ENCODE results near the gene TSPAN4. TPM values are rescaled to one million over a fixed set of nuclear protein-coding genes. Genes with fewer than 3 reads are reported as not detected.

The TSPAN4 gene
- total RNA-seq, 1 experiment from 2014 or later = 199 TPM

DNA sequence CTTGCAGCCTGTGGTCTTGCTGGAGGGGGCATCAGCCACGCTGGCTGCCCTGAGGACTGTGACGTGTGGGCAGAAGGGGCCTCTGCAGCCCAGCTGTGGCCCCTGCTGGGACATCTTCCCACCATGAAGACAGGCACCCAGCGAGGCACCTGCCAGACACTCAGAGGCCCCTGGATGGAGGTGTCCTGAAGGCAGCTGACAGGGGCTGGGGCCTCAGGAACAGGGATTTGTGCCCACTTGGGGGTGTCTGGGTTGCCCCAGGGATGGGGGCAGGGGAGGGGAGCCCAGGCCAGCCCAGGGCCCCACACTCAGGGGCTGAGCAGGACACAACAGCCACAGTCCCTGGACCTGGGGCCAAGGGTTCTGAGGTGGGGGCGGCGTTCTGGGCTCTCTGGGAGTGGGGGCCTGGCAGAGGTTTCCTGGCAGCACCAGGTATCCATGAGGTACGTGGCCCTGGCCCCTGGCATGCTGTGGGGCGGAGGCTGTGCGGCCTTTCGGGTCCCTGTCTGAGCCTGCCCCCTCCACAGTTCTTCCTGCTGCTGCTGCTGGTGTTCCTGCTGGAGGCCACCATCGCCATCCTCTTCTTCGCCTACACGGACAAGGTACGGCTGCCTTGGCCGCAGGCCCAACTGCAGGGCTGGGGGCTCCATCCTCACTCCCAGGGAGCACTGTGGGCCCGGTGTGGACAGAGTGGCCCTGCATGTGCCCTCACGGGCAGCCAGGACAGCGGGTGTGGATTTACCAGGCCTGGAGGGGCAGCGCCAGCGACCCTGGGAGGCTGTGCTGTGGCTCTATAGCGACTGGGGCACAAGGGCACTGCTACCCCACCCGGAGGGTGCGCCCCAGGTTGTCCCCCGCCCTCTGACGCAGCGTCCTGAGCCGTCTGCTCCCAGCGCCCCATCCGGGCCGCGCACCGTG, 21.5 kb downstream of the TSPAN4 start:
- DNase-seq (ENCODE audit: low read depth) = no peak

DNA sequence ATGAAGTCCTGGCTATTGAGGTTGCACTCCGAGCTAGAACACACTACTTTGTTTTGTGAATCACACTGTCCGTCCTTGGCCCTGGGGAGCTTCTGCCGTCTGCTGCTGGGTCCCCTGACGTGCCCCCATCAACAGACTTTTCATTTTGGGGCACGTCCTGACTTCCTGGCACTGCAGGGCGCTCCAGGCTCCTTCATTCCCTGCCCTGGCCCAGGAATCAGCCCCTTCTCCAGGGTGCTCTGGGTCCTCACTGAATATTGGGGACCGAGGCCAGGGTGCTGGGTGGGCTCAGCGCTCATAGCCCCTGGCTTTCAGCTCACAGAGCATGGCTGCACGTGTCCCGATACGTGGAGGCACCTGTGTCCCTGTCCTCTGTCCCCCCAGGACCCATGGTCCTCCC, 22.2 kb downstream of the TSPAN4 start:
- DNase-seq (ENCODE audit: low read depth) = no peak

DNA sequence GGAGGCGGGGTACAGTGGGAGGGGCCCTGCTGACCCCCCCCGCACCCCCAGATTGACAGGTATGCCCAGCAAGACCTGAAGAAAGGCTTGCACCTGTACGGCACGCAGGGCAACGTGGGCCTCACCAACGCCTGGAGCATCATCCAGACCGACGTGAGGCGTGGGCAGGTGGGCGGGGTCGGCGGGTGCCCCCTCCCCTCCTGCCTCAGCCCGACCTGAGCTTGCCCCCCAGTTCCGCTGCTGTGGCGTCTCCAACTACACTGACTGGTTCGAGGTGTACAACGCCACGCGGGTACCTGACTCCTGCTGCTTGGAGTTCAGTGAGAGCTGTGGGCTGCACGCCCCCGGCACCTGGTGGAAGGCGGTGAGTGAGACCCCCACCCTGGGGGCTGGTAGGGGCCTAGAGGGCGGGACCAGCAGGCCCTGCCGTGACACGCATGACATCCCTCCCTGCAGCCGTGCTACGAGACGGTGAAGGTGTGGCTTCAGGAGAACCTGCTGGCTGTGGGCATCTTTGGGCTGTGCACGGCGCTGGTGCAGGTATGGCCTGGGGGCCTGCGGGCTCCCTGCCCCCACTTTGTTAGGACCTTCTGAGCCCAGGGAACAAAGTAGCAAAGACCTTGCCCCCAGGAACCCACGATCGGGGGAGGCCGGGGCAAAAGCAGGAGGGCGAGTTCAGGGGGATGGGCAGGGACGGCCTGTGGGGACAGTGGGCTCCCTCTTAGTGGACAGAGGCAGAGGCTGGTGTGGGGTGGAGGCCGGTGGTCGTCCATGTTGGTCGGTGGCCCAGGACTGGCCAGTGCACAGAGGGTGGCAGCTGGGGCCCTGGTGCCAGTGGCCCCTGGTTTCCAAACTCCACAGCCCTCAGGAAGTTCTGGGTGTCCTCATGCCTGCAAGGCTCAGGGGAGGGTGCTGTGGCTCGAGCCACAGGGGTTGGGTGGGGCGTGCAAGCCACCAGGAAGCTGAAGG, 23.1 kb downstream of the TSPAN4 start:
- no peak for DNase-seq (ENCODE audit: low read depth)

DNA sequence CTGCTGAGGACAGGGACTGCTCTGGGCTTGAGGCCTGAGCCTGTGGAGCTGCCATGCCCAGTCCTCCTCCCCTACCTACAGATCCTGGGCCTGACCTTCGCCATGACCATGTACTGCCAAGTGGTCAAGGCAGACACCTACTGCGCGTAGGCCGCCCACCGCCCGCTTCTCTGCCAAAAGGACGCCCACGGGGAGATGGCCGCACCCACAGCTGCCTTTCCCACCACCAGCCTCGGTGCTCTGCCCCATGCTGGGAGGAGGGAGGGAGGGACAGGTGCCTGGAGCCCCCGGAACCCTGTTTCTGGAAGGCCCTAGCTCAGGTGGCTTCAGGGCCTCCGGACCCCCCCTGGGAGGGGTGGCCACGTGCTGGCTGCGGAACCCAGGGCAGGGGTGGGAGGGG, 23.8 kb downstream of the TSPAN4 start:
- DNase-seq (ENCODE audit: low read depth) = no peak

DNA sequence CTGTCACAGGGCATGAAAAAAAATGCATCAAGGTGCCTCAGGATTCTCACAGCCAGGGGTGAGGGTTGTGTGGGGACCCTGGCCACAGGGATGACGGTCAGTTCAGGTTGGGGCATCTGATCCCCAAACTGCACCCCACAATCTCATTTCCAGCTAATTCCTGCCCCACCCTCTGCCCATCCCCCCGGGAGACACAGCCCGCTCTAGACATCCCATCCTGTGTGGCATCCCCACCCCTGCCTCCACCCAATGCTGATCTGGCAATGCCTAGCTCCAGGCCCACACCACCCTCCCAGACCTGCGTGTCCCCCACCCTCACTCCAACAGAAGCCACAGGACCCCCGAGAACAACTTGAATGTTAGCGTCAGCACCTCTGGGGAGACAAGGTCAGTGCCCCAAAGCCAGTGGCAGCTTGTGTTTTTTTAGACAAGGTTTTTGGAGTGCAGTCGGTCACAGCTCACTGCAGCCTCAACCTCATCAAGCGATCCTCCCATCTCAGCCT, 25.3 kb downstream of the TSPAN4 start:
- no peak for DNase-seq (ENCODE audit: low read depth)

DNA sequence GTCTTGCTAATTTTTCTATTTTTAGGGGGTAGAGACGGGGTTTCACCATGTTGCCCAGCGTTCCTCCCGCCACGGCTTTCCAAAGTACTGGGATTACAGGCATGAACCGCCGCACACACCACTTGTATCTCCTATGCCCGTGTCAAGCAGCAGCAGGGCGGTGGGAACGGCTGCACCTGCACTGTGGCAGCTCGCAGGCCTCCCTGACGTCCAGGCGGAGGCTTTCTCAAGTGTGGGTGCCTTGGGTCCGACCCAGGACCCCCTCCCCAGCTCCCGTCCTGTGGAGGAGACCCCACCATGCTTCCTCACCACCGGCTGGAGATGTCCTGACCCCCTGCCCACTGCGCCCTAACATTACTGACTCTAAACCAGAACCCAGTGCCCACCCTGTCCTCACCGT, 25.7 kb downstream of the TSPAN4 start:
- no peak for DNase-seq (ENCODE audit: low read depth)

DNA sequence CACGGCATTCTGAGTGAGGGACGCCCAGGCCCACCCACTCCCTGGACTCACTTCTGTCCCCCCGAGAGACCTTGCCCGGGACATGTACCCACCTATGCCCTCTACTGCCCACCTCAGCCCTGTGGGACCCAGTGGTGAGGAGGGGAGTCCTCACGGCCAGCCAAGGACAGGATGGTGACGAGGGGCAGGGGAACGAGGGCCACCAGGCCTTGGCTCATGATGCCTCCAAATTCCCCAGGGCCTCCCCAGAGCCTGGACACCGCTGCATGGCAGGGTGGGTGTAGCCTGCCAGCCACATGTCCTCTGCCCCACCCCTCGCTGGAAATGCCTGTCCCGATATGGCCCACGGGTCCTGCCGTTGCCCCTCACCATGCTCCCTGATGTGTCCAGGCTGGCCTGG, 26.1 kb downstream of the TSPAN4 start:
- no peak for DNase-seq (ENCODE audit: low read depth)

DNA sequence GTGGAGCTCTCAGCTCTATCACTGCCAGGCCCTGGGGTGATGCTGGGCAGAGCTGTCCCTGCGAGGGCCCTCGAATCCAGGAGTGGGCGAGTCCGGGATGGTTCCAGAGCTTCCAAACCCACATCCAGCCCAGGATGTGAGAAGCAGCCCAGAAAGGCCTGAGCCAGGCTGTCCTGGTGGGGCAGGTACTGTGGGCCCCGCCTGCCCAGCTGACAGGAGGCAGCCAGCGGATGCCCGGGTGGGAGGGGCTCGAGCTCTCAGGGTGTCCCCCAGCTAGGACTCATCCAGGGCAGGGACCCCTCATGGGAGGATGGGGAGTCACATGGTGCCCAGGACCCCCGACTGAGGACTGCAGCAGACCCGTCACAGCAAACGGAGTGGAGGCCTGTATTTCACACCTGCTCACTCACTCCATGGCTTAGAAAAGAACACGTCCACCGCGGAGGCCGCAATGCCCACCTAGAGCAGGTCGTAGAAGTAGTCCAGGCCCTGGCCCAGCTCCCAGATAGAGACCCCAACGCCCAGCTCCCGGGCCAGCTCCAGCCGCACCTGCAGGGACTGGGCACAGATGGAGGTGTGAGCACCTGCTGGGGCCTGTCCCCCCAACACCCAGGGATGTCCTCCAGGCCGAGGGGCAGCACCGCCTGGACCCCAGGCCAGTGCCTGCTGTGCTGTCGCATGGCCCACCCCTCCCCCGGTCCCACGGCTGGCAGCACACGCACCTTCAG, 26.9 kb downstream of the TSPAN4 start:
- DNase-seq (ENCODE audit: low read depth) = no peak

DNA sequence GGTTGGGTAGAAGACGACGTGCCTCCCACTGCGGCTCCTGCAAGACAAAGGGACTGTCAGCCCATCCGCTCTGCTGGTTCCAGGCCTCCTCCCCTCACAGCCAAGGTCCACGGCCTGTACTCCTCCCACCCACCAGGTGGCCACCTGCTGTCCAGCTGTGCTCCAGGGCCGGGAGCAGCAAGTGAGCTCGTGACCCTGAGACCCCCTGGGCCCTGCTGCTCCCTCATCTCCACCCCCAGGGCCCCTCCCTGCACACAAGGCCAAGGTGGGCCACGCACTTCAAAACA, 27.4 kb downstream of the TSPAN4 start:
- no peak for DNase-seq (ENCODE audit: low read depth)

DNA sequence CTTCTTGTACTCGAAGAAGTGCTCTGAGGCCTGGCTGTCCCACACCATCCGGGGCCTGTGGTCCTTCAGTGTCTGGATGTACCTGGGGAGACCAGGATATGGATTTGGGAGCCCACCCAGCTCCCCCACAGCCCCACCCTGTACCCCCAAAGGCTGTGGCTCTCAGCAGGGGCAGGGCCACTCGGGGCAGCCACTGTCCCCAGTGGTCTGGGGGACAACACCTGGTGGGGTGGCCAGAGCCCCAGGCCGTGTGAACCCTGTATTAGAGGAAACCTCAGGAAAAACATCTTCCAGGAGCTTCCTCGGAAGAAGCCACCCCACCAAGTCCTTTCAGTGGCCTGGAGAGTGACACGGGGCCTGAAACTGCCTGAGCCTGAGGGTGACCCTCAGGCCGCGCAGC, 27.8 kb downstream of the TSPAN4 start:
- no peak for DNase-seq (ENCODE audit: low read depth)

DNA sequence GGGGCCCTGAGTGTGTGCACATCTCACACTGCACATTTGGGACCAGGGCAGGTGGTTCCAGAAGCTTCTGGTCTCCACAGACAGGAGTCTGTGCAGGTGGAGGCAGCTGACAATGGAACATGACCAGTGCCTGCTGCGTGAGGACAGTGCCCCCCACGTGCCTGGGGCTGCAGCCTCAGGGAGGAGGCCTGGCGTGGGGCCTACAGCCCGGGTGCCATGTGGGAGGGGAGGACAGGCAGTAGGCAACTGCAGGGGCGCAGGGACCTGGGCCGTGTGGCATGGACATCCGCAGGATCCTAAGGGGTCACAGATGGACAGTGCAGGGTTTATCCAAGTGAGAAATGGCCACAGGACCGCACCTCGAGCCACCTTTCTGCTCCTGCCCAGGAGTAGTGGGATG, 28.8 kb downstream of the TSPAN4 start:
- DNase-seq (ENCODE audit: low read depth) = no peak

DNA sequence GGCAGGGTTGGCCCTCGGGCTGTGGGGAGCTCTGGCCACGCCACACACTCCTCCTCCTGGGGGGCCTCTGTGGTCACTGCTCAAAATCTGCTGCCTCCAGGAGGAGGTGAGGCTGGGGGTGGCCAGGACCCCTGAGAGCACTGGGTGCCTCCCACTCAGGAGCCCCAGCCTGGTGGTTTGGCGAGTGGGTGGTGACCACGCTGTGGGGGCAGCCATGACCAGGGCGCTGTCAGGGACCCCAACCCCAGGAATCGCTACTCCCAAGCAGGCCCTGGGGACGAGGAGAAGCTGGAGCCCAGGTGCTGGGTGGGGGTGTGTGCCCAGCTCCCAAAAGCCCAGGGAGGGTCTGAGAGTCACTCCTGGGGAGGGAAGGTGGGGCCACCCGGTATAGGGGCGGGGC, 30.1 kb downstream of the TSPAN4 start:
- no peak for DNase-seq (ENCODE audit: low read depth)

DNA sequence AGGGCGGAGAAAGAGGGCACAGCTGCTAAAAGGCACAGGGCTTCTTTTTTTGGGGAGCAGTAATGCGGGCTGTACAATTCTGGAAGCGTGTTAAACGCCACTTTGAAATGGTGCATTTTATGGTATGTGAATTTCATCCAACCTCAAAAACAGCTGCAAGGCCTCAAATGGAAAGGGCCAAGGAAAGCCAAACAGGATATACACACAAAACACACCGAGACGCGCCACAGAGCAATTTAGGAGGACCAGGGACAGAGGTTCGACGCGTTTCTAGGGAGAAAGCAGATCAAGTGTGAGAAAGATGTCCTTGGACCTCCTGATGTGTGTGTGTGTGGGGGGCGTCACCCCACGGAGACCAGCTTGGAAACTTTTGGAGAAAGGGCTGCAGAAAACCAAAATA, 31.1 kb downstream of the TSPAN4 start:
- DNase-seq (ENCODE audit: low read depth) = no peak

DNA sequence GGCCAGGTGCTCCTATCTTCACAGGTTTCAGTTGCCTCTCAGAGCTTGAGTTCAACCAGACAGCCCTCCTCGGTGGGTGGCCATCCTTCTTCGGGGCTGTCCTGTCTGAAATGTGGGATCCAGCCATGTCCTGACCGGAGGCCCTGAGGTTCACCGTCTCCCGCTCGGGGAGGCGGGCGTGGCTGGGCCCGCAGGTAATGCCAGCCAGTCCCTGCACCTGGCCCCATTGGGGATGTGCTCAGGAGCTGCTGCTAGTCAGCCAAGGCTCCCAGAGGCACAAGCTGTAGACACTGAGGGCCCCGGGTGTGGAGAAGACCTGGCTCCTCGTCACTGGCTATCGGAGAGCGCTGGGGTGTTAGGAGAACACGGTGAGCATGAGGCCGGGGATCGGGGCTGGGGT, 32.6 kb downstream of the TSPAN4 start:
- DNase-seq (ENCODE audit: low read depth) = no peak

DNA sequence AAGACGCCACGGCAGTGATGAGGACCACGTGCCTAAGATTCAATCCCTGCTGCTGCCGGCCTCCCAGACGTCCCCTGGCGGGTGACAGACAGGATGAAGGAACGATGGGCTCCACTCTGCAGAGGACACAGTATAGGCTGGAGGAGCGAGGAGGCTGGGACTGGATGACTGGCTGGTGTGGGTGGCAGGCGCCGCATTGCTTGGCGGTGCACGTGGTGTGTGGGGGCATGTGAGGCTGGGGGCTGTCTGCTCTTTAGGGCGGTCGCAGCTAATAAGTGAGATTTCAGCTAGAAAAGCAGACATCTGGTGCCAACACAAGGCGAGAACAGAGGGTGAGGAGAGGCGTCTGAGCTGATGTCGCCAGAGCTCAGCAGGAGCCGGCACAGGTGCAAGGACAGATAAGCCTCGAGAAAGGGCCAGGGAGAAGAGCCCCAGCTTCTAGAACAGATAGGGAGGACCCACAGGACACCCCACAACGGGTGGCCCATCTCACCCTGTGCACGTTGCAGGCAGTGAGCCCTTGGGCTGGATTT, 33.2 kb downstream of the TSPAN4 start:
- no peak for DNase-seq (ENCODE audit: low read depth)

DNA sequence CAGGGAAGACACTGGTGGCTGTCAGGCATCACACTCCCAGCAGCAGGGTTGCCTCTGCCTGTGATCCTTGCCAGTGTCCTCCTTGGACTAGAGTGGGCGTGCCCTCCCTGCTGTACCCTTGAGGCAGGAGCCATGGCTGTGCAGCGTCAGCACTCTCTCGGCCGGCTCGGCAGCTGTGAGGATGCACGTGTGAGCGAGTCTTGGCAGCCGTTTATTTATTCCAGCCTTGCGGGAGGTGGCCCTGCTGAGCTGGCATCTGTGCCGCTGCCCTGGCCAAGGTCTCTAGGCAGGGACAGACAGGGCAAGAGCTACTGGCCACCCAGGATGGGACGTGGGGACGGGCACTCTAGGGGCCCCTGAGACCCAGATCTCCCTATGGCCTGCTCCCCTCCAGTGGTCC, 33.9 kb downstream of the TSPAN4 start:
- DNase-seq (ENCODE audit: low read depth) = peak; percentile 16

DNA sequence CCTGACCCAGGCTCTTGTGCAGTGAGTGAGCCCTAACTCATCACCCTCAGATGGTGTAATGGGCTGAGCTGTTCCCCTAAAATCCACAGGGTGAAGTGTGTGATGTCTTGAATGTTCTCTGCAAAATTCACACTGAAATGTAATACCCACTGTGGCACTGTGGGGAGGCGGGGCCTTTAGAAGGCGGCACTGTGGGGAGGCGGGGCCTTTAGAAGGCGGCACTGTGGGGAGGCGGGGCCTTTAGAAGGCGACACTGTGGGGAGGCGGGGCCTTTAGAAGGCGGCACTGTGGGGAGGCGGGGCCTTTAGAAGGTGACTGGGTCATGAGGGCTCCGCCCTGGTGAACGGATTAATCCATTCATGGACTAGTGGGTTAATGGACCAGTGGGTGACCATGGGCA, 34.9 kb downstream of the TSPAN4 start:
- DNase-seq (ENCODE audit: low read depth) = peak; percentile 34

DNA sequence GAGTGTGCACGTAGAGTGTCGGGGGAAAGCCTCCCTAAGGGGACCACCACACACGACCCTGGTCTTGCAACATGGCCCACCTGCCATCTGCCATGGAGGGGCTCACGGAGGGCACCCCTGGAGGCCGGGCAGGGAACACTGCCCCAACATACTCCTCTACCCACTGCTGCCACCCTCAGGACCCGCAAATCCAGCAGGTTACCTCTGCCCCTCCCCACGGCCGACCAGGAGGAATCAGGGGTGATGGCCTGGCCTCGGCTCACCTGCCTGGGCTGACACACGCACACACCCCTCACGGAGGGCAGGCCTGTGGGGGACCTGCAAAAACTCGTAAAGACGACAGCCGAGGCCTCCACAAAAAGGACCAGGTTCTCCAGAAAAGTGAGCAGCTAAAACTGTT, 37.8 kb downstream of the TSPAN4 start:
- DNase-seq (ENCODE audit: low read depth) = no peak

DNA sequence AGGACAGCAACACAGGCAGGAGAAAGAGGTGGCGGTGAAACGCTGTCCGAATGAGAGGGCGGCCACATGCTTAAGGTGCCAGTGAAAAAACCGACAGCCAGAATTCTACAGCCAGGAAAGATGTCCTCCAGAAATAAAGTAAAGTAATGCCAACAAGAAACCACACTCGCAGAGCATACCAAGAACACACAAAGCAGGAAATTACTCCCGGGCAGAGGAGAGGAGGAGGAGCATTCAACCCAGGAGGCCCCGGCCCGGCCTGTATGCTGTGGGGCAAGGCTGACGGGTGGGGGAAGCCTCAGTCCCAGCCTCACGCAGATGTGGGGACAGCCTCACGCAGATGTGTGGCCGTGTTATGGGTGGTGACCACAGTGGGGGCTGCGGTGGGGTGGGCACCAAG, 39.9 kb downstream of the TSPAN4 start:
- no peak for DNase-seq (ENCODE audit: low read depth)

DNA sequence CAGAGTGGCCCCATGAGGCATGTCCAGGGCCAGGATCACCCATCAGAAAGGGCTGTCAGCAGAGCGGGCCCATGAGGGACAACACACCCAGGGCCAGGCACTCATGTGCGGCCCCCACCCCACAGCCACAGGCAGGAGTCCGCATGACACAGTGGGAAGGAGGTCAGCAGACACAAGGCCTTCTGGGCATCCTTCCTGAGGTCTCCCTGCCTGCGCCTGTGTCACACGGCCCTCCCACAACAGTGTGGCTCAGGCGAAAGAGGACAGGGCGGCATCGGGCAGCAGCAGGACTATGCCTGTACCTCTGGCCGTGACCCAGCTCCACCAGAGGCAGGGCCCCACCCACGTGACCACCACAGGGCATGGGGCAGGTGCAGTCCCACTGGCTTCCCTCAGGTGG, 40.9 kb downstream of the TSPAN4 start:
- DNase-seq (ENCODE audit: low read depth) = no peak

DNA sequence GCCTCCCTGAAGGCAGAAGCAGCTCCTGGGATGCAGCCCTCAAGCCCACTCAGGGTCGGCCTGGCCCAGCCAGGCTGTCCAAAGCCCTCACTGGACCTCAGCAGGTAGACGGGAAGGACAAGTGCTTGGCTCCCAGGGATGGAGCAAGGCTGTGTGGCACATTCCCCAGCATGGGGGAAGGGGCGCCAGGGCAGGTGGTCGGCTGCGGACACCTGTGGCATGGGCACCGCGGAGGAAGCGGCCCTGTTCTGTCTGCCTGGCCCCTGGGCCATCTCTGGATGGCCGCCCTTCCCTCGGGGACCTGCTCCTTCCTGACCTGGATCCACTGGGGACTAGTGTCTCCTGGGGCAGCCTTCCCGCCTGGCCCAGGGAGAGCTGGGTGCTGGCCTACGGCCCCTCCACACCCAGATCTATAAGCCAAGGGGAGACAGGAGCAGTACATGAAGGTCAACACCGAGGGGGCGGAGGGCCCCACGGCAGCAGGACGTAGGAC, 42.0 kb downstream of the TSPAN4 start:
- no peak for DNase-seq (ENCODE audit: low read depth)

Data from LHCN-M2 (cell line).